H1 (cell line): ENCODE results near the gene SUMF2. TPM values are rescaled to one million over a fixed set of nuclear protein-coding genes. Genes with fewer than 3 reads are reported as not detected.
"Not testable (repeated sequence)": the region's sequence is repeated elsewhere in the genome, so short reads cannot be mapped to it uniquely, and the experiment has no call there.

Source experiments
- CTCF ChIA-PET: fragments of 300-600 bp; sonication (Branson Sonifier 250); formaldehyde crosslinking; loops from one replicate; lab custom pipeline; 2021; ENCODE audit not compliant: partially characterized antibody; lab: Charles Lee
- POLR2A ChIA-PET: fragments of 300-600 bp; sonication (Branson Sonifier 250); formaldehyde crosslinking; loops from one replicate; lab custom pipeline; 2021; ENCODE audit warnings: inconsistent platforms; ENCODE audit not compliant: partially characterized antibody; lab: Charles Lee
- DNase-seq, 2 experiments: peaks; one replicate each; pipeline versions ENCODE4 v3.0.0 to v3.0.0-alpha.2; 2010 to 2022; ENCODE audit warnings: low spot score in 2 of 2, low read depth in 1 of 2, mixed read lengths in 1 of 2
- FAIRE-seq: peaks from 2 replicates; lab custom pipeline; 2011; peaks lifted over from hg19 to GRCh38; lab: Jason Lieb, UNC
- H2AFZ ChIP-seq: 2 replicates; pipeline ENCODE4 v1.8.1; 2012; ENCODE audit warnings: low read length, inconsistent platforms
- H2AK5ac ChIP-seq: 2 replicates; pipeline ENCODE4 v1.6.1; 2013; ENCODE audit warnings: low read depth, low read length
- H2BK120ac ChIP-seq: replicated peaks from 2 replicates; pipeline ENCODE3; 2013; ENCODE audit warnings: low read depth, low read length, inconsistent platforms
- H2BK12ac ChIP-seq: 2 replicates; pipeline ENCODE4 v1.6.1; 2013; ENCODE audit warnings: low read depth, low read length
- H2BK15ac ChIP-seq: 2 replicates; pipeline ENCODE4 v1.6.1; 2013; ENCODE audit warnings: low read length
- H2BK20ac ChIP-seq: 2 replicates; pipeline ENCODE4 v1.6.1; 2013; ENCODE audit warnings: low read length
- H2BK5ac ChIP-seq: 2 replicates; pipeline ENCODE4 v1.6.1; 2013; ENCODE audit warnings: low read depth, low read length
- H3K14ac ChIP-seq: 2 replicates; pipeline ENCODE4 v1.6.1; 2013; ENCODE audit warnings: inconsistent platforms; ENCODE audit not compliant: insufficient read length
- H3K18ac ChIP-seq: 2 replicates; pipeline ENCODE4 v1.6.1; 2013; ENCODE audit warnings: low read length; ENCODE audit errors: extremely low read depth
- H3K23ac ChIP-seq: 2 replicates; pipeline ENCODE4 v1.6.1; 2013; ENCODE audit warnings: inconsistent platforms; ENCODE audit not compliant: insufficient read length
- H3K23me2 ChIP-seq: 2 replicates; pipeline ENCODE4 v1.6.1; 2013; ENCODE audit warnings: low read depth, low read length
- H3K27ac ChIP-seq: 2 replicates; pipeline ENCODE4 v1.6.1; 2011; ENCODE audit warnings: low read depth, low read length, inconsistent platforms
- H3K27me3 ChIP-seq, 4 experiments: replicated peaks in 1 of 4; 1 replicate in 1 of 4; 2 replicates in 3 of 4; pipeline versions ENCODE4 v1.6.1 to v1.8.1; 2011 to 2013; ENCODE audit warnings: low read length in 3 of 4, mild to moderate bottlenecking in 3 of 4, inconsistent platforms in 2 of 4, mixed read lengths in 2 of 4, moderate library complexity in 1 of 4; ENCODE audit not compliant: control insufficient read depth in 3 of 4, insufficient read depth in 3 of 4; ENCODE audit errors: extremely low read depth in 1 of 4
- H3K36me3 ChIP-seq, 4 experiments: 2 replicates each; pipeline versions ENCODE4 v1.6.1 to v1.8.1; 2011 to 2013; ENCODE audit warnings: mild to moderate bottlenecking in 4 of 4, low read length in 3 of 4, moderate library complexity in 2 of 4, control low read depth in 1 of 4, inconsistent platforms in 1 of 4; ENCODE audit not compliant: insufficient read depth in 4 of 4, control insufficient read depth in 2 of 4
- H3K4ac ChIP-seq: replicated peaks from 2 replicates; pipeline ENCODE3; 2013; ENCODE audit warnings: low read length, low read depth, mixed read lengths, inconsistent platforms; ENCODE audit not compliant: insufficient read length
- H3K4me1 ChIP-seq, 4 experiments: replicated peaks in 1 of 4; 1 replicate in 1 of 4; 2 replicates in 3 of 4; pipeline versions ENCODE4 v1.6.1 to v1.8.1; 2011 to 2013; ENCODE audit warnings: low read length in 3 of 4, inconsistent platforms in 2 of 4, mixed read lengths in 1 of 4; ENCODE audit not compliant: insufficient read depth in 4 of 4, control insufficient read depth in 3 of 4
- H3K4me2 ChIP-seq, 2 experiments: 2 replicates each; pipeline versions ENCODE4 v1.6.1 to v1.8.1; 2011 to 2013; ENCODE audit warnings: low read depth in 2 of 2, low read length in 2 of 2, control low read depth in 1 of 2, inconsistent platforms in 1 of 2, mild to moderate bottlenecking in 1 of 2; ENCODE audit not compliant: insufficient read depth in 1 of 2
- H3K4me3 ChIP-seq, 4 experiments: fragments of 200-600, 300-600 bp in 1 of 4; sonication (generic), shearing (Covaris generic), sonication (Bioruptor Twin) in 1 of 4; 2 replicates each; pipeline versions ENCODE4 v1.5.1 to v1.8.1; 2011 to 2016; ENCODE audit warnings: low read length in 4 of 4, low read depth in 3 of 4, control low read depth in 2 of 4, inconsistent platforms in 2 of 4, mild to moderate bottlenecking in 2 of 4, mixed read lengths in 1 of 4, moderate library complexity in 1 of 4; ENCODE audit not compliant: insufficient read depth in 2 of 4; ENCODE audit errors: extremely low read depth in 1 of 4
- H3K56ac ChIP-seq: replicated peaks from 2 replicates; pipeline ENCODE3; 2013; ENCODE audit warnings: low read depth, mild to moderate bottlenecking, mixed read lengths, low read length, inconsistent platforms; ENCODE audit not compliant: insufficient read length
- H3K79me1 ChIP-seq: 2 replicates; pipeline ENCODE4 v1.6.1; 2013; ENCODE audit warnings: low read depth, low read length, control low read depth
- H3K79me2 ChIP-seq, 2 experiments: 2 replicates each; pipeline versions ENCODE4 v1.6.1 to v1.8.1; 2012 to 2013; ENCODE audit warnings: low read length in 2 of 2, mild to moderate bottlenecking in 2 of 2, inconsistent platforms in 1 of 2; ENCODE audit not compliant: insufficient read depth in 2 of 2, control insufficient read depth in 1 of 2
- H3K9ac ChIP-seq, 4 experiments: replicated peaks in 1 of 4; 1 replicate in 1 of 4; 2 replicates in 3 of 4; pipeline versions ENCODE4 v1.6.1 to v1.8.1; 2011 to 2013; ENCODE audit warnings: low read depth in 3 of 4, low read length in 3 of 4, control low read depth in 2 of 4, mild to moderate bottlenecking in 2 of 4, moderate library complexity in 2 of 4, inconsistent platforms in 1 of 4; ENCODE audit errors: extremely low read depth in 1 of 4
- H3K9me3 ChIP-seq, 2 experiments: 2 replicates each; pipeline versions ENCODE4 v1.6.1 to v1.8.1; 2012 to 2013; ENCODE audit warnings: mild to moderate bottlenecking in 2 of 2, moderate library complexity in 2 of 2, control low read depth in 1 of 2, inconsistent platforms in 1 of 2, low read depth in 1 of 2, low read length in 1 of 2, mixed read lengths in 1 of 2; ENCODE audit not compliant: insufficient read depth in 2 of 2
- H4K20me1 ChIP-seq, 2 experiments: replicated peaks in 1 of 2; 2 replicates each; pipeline versions ENCODE3 to v1.8.1; 2011 to 2013; ENCODE audit warnings: inconsistent platforms in 2 of 2, low read length in 2 of 2, mild to moderate bottlenecking in 1 of 2; ENCODE audit not compliant: insufficient read depth in 2 of 2, control insufficient read depth in 1 of 2
- H4K5ac ChIP-seq: 2 replicates; pipeline ENCODE4 v1.6.1; 2013; ENCODE audit warnings: low read length, low read depth, mixed read lengths, inconsistent platforms; ENCODE audit not compliant: insufficient read length
- H4K8ac ChIP-seq: 2 replicates; pipeline ENCODE4 v1.8.0; 2013; ENCODE audit warnings: mild to moderate bottlenecking, moderate library complexity, low read length, inconsistent platforms; ENCODE audit not compliant: insufficient read depth; ENCODE audit errors: extremely low read depth
- H4K91ac ChIP-seq: replicated peaks from 2 replicates; pipeline ENCODE3; 2013; ENCODE audit warnings: low read length, mixed read lengths, inconsistent platforms; ENCODE audit not compliant: insufficient read length
- WGBS, 2 experiments: shearing (Covaris generic) in 1 of 2; methylation state at CpG; one replicate each; pipeline versions ENCODE4 v1.1.6 to v1.1.7; 2013 to 2015; ENCODE audit warnings: low lambda C conversion rate in 2 of 2, mixed read lengths in 2 of 2, inconsistent platforms in 1 of 2, low coverage in 1 of 2, missing lambda C conversion rate in 1 of 2; ENCODE audit not compliant: insufficient replicate concordance in 2 of 2, insufficient coverage in 1 of 2, insufficient read length in 1 of 2; ENCODE audit errors: extremely low coverage in 1 of 2, missing lambda C conversion rate in 1 of 2; 5-methylcytosine and 5-hydroxymethylcytosine counted together
- polyA plus RNA-seq, 7 experiments: library from polyadenylated mRNA; depleted of rRNA in 3 of 7; stranded (reverse) in 5 of 7; unstranded in 2 of 7; fragments of >200 nt in 5 of 7; fragments of 200-250 nt in 2 of 7; gene quantifications; 1 replicate in 5 of 7; 2 replicates in 1 of 7; 4 replicates in 1 of 7; pipeline versions ENCODE4 v1.2.1 to v1.2.3, GENCODE V29; 2011 to 2013; ENCODE audit warnings: missing spikeins in 2 of 7, mixed read lengths in 2 of 7
- total RNA-seq: library from RNA; stranded (reverse); fragmentation: NEBNext Ultra II Directional; extraction: Animal tissue kit (Norgen Biotek cat#: 25700); gene quantifications from 2 replicates; pipeline ENCODE4 v1.2.1, GENCODE V29; 2021

The SUMF2 gene
- total and polyA plus RNA-seq, 2 of the 8 experiments (the other 6 are each of a cell fraction or from before 2014, with no cell fraction given) = 39.8 to 59.2 TPM

- H2BK120ac ChIP-seq, H3K4ac ChIP-seq, H4K5ac ChIP-seq, H2AK5ac ChIP-seq, H4K8ac ChIP-seq, H3K4me3 ChIP-seq, H2BK5ac ChIP-seq, H2AFZ ChIP-seq, H2BK12ac ChIP-seq, H3K9ac ChIP-seq, H3K56ac ChIP-seq, H3K79me1 ChIP-seq, H4K91ac ChIP-seq, H4K20me1 ChIP-seq, H3K9me3 ChIP-seq, H3K23me2 ChIP-seq, H3K18ac ChIP-seq, H3K4me2 ChIP-seq, H3K27ac ChIP-seq, H2BK15ac ChIP-seq, H3K36me3 ChIP-seq, H3K14ac ChIP-seq, FAIRE-seq, H3K23ac ChIP-seq, H2BK20ac ChIP-seq, DNase-seq, H3K27me3 ChIP-seq, H3K4me1 ChIP-seq: not testable (repeated sequence)
- ChIA-PET POLR2A (interaction anchor here (0.7 to 44.4 kb wide), 3 partner anchors 12 to 22 kb away, joined by 4 to 869 read pairs (median 5); partner anchors contain the start of gene SUMF2), CTCF (interaction anchor here (1.2 kb wide), 1 partner anchor 12 kb away, joined by 4 read pairs; no protein-coding TSS in a partner anchor)
- H3K79me2 ChIP-seq = peaks cover 0 to 15% of the 10 kb centered on the region in 2 experiments; a peak in 2 of 4 replicates
- WGBS, 2 experiments = 84% methylated on average over 2 of the region's 2 CpGs; no CpG with 5 or more reads in 1 of the 2 experiments
These were observed 18.3 kb upstream of the SUMF2 start for GRCh38 chr7:56045758-56046157.
